HepG2 (cell line): Measurements from ENCODE around the gene TRPV2. TPM values are rescaled to one million over a fixed set of nuclear protein-coding genes. Genes with fewer than 3 reads are reported as not detected.

Experiments
- ATAC-seq: fragments of 200-7000 bp; cut with Tn5 transposase; 3 replicates; pipeline ENCODE4 v1.9.1; 2020; ENCODE audit warnings: mild to moderate bottlenecking, moderate library complexity
- BruUV-seq: library from RNA; stranded (reverse); fragments of 400-500 nt; replicated peaks from 2 replicates; lab custom pipeline; 2021; lab: Mats Ljungman, UMichigan
- CTCF ChIA-PET: fragments of 300-600 bp; formaldehyde crosslinking; extraction: SDS; loops from one replicate; lab custom pipeline; 2021; ENCODE audit warnings: low total read pairs, inconsistent platforms, low intra/inter-chr PET ratio; lab: Yijun Ruan, JAX
- POLR2A ChIA-PET: fragments of 350-600 bp; sonication (Branson Sonifier 250); formaldehyde crosslinking; loops from one replicate; lab custom pipeline; 2020; ENCODE audit warnings: antibody characterized with exemption, inconsistent platforms; lab: Yijun Ruan, JAX
- DNase-seq: peaks from one replicate; pipeline ENCODE4 v3.0.0-alpha.2; 2015; ENCODE audit warnings: low spot score
- FAIRE-seq: peaks from 3 replicates; lab custom pipeline; 2011; peaks lifted over from hg19 to GRCh38; lab: Jason Lieb, UNC
- H2AFZ ChIP-seq: one replicate; pipeline ENCODE4 v1.6.1; 2011; ENCODE audit warnings: low read length, inconsistent platforms
- H3K27ac ChIP-seq: fragments of 300-600 bp; 3 replicates; pipeline ENCODE4 v1.8.0; 2011; ENCODE audit warnings: mixed run types, mild to moderate bottlenecking, mixed read lengths, low read length, inconsistent platforms; ENCODE audit not compliant: insufficient read depth; ENCODE audit errors: extremely low read length
- H3K27me3 ChIP-seq, 2 experiments: fragments of 200-600 bp in 1 of 2; 2 replicates in 1 of 2; 3 replicates in 1 of 2; pipeline versions ENCODE4 v1.6.0 to v1.8.0; 2011; ENCODE audit warnings: low read length in 2 of 2, mild to moderate bottlenecking in 2 of 2, moderate library complexity in 2 of 2, inconsistent platforms in 1 of 2; ENCODE audit not compliant: insufficient read depth in 2 of 2, control insufficient read depth in 1 of 2
- H3K36me3 ChIP-seq, 2 experiments: fragments of 200-600 bp in 1 of 2; replicated peaks in 1 of 2; 2 replicates in 1 of 2; 3 replicates in 1 of 2; pipeline versions ENCODE4 v1.5.1 to v1.8.0; 2011; ENCODE audit warnings: low read length in 2 of 2, inconsistent platforms in 1 of 2; ENCODE audit not compliant: insufficient read depth in 2 of 2, control insufficient read depth in 1 of 2
- H3K4me1 ChIP-seq: 2 replicates; pipeline ENCODE4 v1.5.1; 2012; ENCODE audit warnings: low read length, inconsistent platforms; ENCODE audit not compliant: insufficient read depth
- H3K4me2 ChIP-seq: 2 replicates; pipeline ENCODE4 v1.6.0; 2011; ENCODE audit warnings: low read depth, low read length, inconsistent platforms
- H3K4me3 ChIP-seq, 3 experiments: fragments of 200-600 bp in 1 of 3; sonication (generic), shearing (Covaris generic) in 1 of 3; replicated peaks in 1 of 3; 2 replicates each; pipeline ENCODE4 v1.5.1; 2011 to 2016; ENCODE audit warnings: low read length in 3 of 3, inconsistent platforms in 2 of 3, low read depth in 2 of 3, mild to moderate bottlenecking in 2 of 3, control low read depth in 1 of 3, mixed read lengths in 1 of 3; ENCODE audit not compliant: insufficient read depth in 1 of 3
- H3K79me2 ChIP-seq: one replicate; pipeline ENCODE4 v1.6.1; 2011; ENCODE audit warnings: low read length, inconsistent platforms; ENCODE audit not compliant: insufficient read depth
- H3K9ac ChIP-seq: 2 replicates; pipeline ENCODE4 v1.6.0; 2011; ENCODE audit warnings: mild to moderate bottlenecking, low read depth, low read length, inconsistent platforms; ENCODE audit not compliant: insufficient read depth
- H3K9me3 ChIP-seq: 2 replicates; pipeline ENCODE4 v1.5.1; 2012; ENCODE audit warnings: mild to moderate bottlenecking, low read length
- H4K20me1 ChIP-seq: 2 replicates; pipeline ENCODE4 v1.6.0; 2011; ENCODE audit warnings: inconsistent platforms, mild to moderate bottlenecking, low read length, moderate library complexity; ENCODE audit not compliant: insufficient read depth
- BCLAF1 ChIP-seq: fragments of 450-650 bp; IDR thresholded peaks from 2 replicates; pipeline ENCODE4 v1.6.1; 2017; ENCODE audit warnings: mild to moderate bottlenecking
- ISL2 ChIP-seq: sonication (generic); formaldehyde crosslinking; IDR thresholded peaks from 2 replicates; pipeline ENCODE4 v1.5.0; 2020; ENCODE audit warnings: missing genetic modification reagents
- MNT ChIP-seq: fragments of 450-650 bp; IDR thresholded peaks from 2 replicates; pipeline ENCODE4 v1.6.1; 2016
- SNAPC2 ChIP-seq: sonication (generic); formaldehyde crosslinking; IDR thresholded peaks from 2 replicates; pipeline ENCODE4 v1.8.1; 2022; ENCODE audit warnings: mild to moderate bottlenecking, missing genetic modification reagents
- SOX13 ChIP-seq, 3 experiments: fragments of 450-650 bp in 1 of 3; sonication (generic) in 1 of 3; formaldehyde crosslinking in 1 of 3; IDR thresholded peaks in 2 of 3; conservative IDR thresholded peaks in 1 of 3; 2 replicates each; pipeline versions ENCODE4 v1.5.0 to v1.6.1; 2016 to 2020; ENCODE audit warnings: antibody characterized with exemption in 1 of 3, mild to moderate bottlenecking in 1 of 3, missing compliant biosample characterization in 1 of 3, missing genetic modification reagents in 1 of 3, moderate library complexity in 1 of 3
- TBX2 ChIP-seq: sonication (generic); formaldehyde crosslinking; IDR thresholded peaks from 2 replicates; pipeline ENCODE4 v1.5.0; 2020; ENCODE audit warnings: missing genetic modification reagents, mild to moderate bottlenecking, borderline replicate concordance
- YY1 ChIP-seq: IDR thresholded peaks from 2 replicates; pipeline ENCODE4 v1.6.1; 2011; ENCODE audit warnings: low read length, low read depth, moderate library complexity, mild to moderate bottlenecking; ENCODE audit not compliant: insufficient read depth, insufficient replicate concordance
- ZFP82 ChIP-seq: sonication (generic); formaldehyde crosslinking; IDR thresholded peaks from 2 replicates; pipeline ENCODE4 v1.5.1; 2020; ENCODE audit warnings: mild to moderate bottlenecking, missing genetic modification reagents, borderline replicate concordance
- ZNF318 ChIP-seq: sonication (generic); formaldehyde crosslinking; IDR thresholded peaks from 2 replicates; pipeline ENCODE4 v1.4.0; 2020; ENCODE audit warnings: mild to moderate bottlenecking, missing genetic modification reagents
- ZSCAN12 ChIP-seq: sonication (generic); formaldehyde crosslinking; IDR thresholded peaks from 2 replicates; pipeline ENCODE4 v1.9.0; 2021; ENCODE audit warnings: mild to moderate bottlenecking, missing genetic modification reagents
- WGBS: methylation state at CpG from one replicate; pipeline ENCODE4 v1.1.6; 2017; ENCODE audit warnings: low lambda C conversion rate; 5-methylcytosine and 5-hydroxymethylcytosine counted together
- in situ Hi-C: cut with HindIII; loops from 2 replicates; pipeline ENCODE4 v1.10.0; 2017; ENCODE audit warnings: low pct_unique_long_range_greater_than_20kb; ENCODE audit not compliant: extremely low pct_ligation_motif_present
- intact Hi-C: fragments of 100-400 bp; cut with micrococcal nuclease; formaldehyde crosslinking; loops from one replicate; pipeline ENCODE4 v1.10.0; 2022; ENCODE audit not compliant: unreplicated experiment
- polyA plus RNA-seq, 8 experiments: library from polyadenylated mRNA; depleted of rRNA in 3 of 8; stranded (reverse) in 7 of 8; unstranded in 1 of 8; fragments of >200 nt; fragmentation: Illumina TruSeq in 4 of 8; extraction: Trizol in 4 of 8; gene quantifications; 2 replicates each; pipeline versions ENCODE4 v1.2.1 to v1.2.3, GENCODE V29; 2011 to 2016; ENCODE audit warnings: low read depth in 4 of 8, missing spikeins in 1 of 8, mixed read lengths in 1 of 8; ENCODE audit not compliant: insufficient read depth in 1 of 8
- total RNA-seq, 5 experiments: library from RNA; depleted of rRNA; stranded (reverse); fragments of >200 nt; fragmentation: Illumina TruSeq; extraction: Trizol; gene quantifications; 2 replicates each; pipeline ENCODE4 v1.2.3, GENCODE V29; 2016; ENCODE audit warnings: low read depth in 1 of 5

TRPV2 gene
- total and polyA plus RNA-seq, 2 of the 13 experiments (the other 11 are each of a cell fraction or from before 2014, with no cell fraction given): 13.6 to 21.3 TPM

GRCh38 chr17:16439811-16440351 lies 24.5 kb downstream of the TRPV2 start:
- Histone ChIP-seq H3K4me3 (peak overlapping the region; percentile 91 to 94 (median 93)), H3K4me2 (peak overlapping the region; percentile 96), H3K27ac (peak overlapping the region; percentile 89), H4K20me1 (peaks cover 47% of the 10 kb centered on the region), H3K9me3 (no peaks in the 10 kb centered on the region), H3K36me3 (peaks cover 16 to 42% of the 10 kb centered on the region in 2 experiments), H3K9ac (peak overlapping the region; percentile 98), H2AFZ (no peak overlapping the region), H3K79me2 (peaks cover 39% of the 10 kb centered on the region), H3K4me1 (peaks cover 84% of the 10 kb centered on the region), H3K27me3 (no peaks in the 10 kb centered on the region; a peak in 1 of 5 replicates)
- DNase-seq: no peak
- POLR2A ChIA-PET: interaction anchor here (0.6 to 10.1 kb wide), 8 partner anchors 12 to 154 kb away, joined by 3 to 159 read pairs (median 10); no protein-coding TSS in a partner anchor
- CTCF ChIA-PET: no interaction called here
- no peak for ATAC-seq
- 3% methylated on average over 9 of the region's 10 CpGs for WGBS
- in situ Hi-C loops (no loop called here), intact Hi-C loops (no loop called here)
- peak; percentile 48 for FAIRE-seq
- no TSS peak for BruUV-seq
- TF ChIP-seq ZSCAN12 (CRISPR knock-in tag) (no peak), SNAPC2 (CRISPR knock-in tag) (peak; percentile 40; the same call in 1 of the 2 replicates), ISL2 (CRISPR knock-in tag) (no peak), TBX2 (no peak), BCLAF1 (no peak), YY1 (no peak), ZNF318 (no peak), SOX13 (IDR thresholded peaks at IDR 0.05) (no peak), SOX13 (CRISPR knock-in tag; conservative IDR thresholded peaks at IDR 0.05 in 1 of 2, IDR thresholded peaks at IDR 0.05 in 1 of 2) (no peak), ZFP82 (CRISPR knock-in tag) (no peak), MNT (no peak)
